AG08396 (cell line): ENCODE data around the gene PDZK1.
"Not testable (repeated sequence)": the region's sequence is repeated elsewhere in the genome, so short reads cannot be mapped to it uniquely, and the experiment has no call there.

ENCODE experiments used
- DNase-seq: peaks from one replicate; pipeline ENCODE4 v3.0.0; 2012; ENCODE audit warnings: low spot score, mixed read lengths

The PDZK1 gene

GRCh38 chr1:145710291-145711027, 3.3 kb upstream of the PDZK1 start:
- no peak for DNase-seq

GRCh38 chr1:145708063-145708462, 895 bp upstream of the PDZK1 start:
- DNase-seq = no peak

GRCh38 chr1:145706086-145706664, 993 bp downstream of the PDZK1 start:
- no peak for DNase-seq

- no peak for DNase-seq
These were observed 1.5 kb downstream of the PDZK1 start for GRCh38 chr1:145705622-145706021.

- DNase-seq = no peak
These were observed 4.3 kb downstream of the PDZK1 start for GRCh38 chr1:145702826-145703225.

- DNase-seq = no peak
These were observed 5.1 kb downstream of the PDZK1 start for GRCh38 chr1:145702052-145702451.

GRCh38 chr1:145701306-145701862, 5.8 kb downstream of the PDZK1 start:
- no peak for DNase-seq

GRCh38 chr1:145696630-145696960, 10.6 kb downstream of the PDZK1 start:
- DNase-seq = no peak

GRCh38 chr1:145695821-145696629, 11.1 kb downstream of the PDZK1 start:
- no peak for DNase-seq

GRCh38 chr1:145692785-145693443, 14.3 kb downstream of the PDZK1 start:
- no peak for DNase-seq

GRCh38 chr1:145690587-145691558, 16.3 kb downstream of the PDZK1 start:
- peak; percentile 59 for DNase-seq

- no peak for DNase-seq
These were observed 17.2 kb downstream of the PDZK1 start for GRCh38 chr1:145689922-145690321.

- DNase-seq = no peak
These were observed 18.2 kb downstream of the PDZK1 start for GRCh38 chr1:145688924-145689323.

GRCh38 chr1:145688328-145688727, 18.8 kb downstream of the PDZK1 start:
- DNase-seq = no peak

- DNase-seq = not testable (repeated sequence)
These were observed 21.1 kb downstream of the PDZK1 start for GRCh38 chr1:145686078-145686477.

- DNase-seq = not testable (repeated sequence)
These were observed 22.3 kb downstream of the PDZK1 start for GRCh38 chr1:145684858-145685257.

- not testable (repeated sequence) for DNase-seq
These were observed 34.0 kb downstream of the PDZK1 start for GRCh38 chr1:145673217-145673616.

GRCh38 chr1:145670995-145671745, 36.0 kb downstream of the PDZK1 start:
- DNase-seq = not testable (repeated sequence)

GRCh38 chr1:145665015-145665414, 42.2 kb downstream of the PDZK1 start:
- not testable (repeated sequence) for DNase-seq

GRCh38 chr1:145662502-145662901, 44.7 kb downstream of the PDZK1 start:
- not testable (repeated sequence) for DNase-seq
